Measurements from ENCODE around the gene PDE12.

GRCh38 chr3:57569859-57570450, 13.9 kb downstream of the PDE12 start:
- TF ChIP-seq FOXJ3 (CRISPR knock-in tag; IDR thresholded peaks at IDR 0.05) (no peak), CTCF (IDR thresholded peaks at IDR 0.05) (no peak), GABPA (IDR thresholded peaks at IDR 0.05; ENCODE audit: low read depth) (no peak), POLR2AphosphoS5 (IDR thresholded peaks at IDR 0.05; ENCODE audit: low read depth, low read length) (no peak), RAD21 (IDR thresholded peaks at IDR 0.05; ENCODE audit: low read length) (no peak), MXI1 (IDR thresholded peaks at IDR 0.05; ENCODE audit: low read depth, low read length) (no peak), SMC3 (IDR thresholded peaks at IDR 0.05; ENCODE audit: low read depth, low read length) (no peak), REST (IDR thresholded peaks at IDR 0.05; ENCODE audit: low read depth, low read length) (no peak), USF1 (IDR thresholded peaks at IDR 0.05; ENCODE audit: borderline replicate concordance, low read depth) (no peak), EP300 (IDR thresholded peaks at IDR 0.05; ENCODE audit: borderline replicate concordance in 1 of 2, low read depth in 1 of 2, low read length in 1 of 2) (no peak), USF2 (IDR thresholded peaks at IDR 0.05; ENCODE audit: borderline replicate concordance, low read depth, low read length) (no peak)
